H1 (cell line): ENCODE results near the gene DOCK8. TPM values are rescaled to one million over a fixed set of nuclear protein-coding genes. Genes with fewer than 3 reads are reported as not detected.

Experiments
- CTCF ChIA-PET: fragments of 300-600 bp; sonication (Branson Sonifier 250); formaldehyde crosslinking; loops from one replicate; lab custom pipeline; 2021; ENCODE audit not compliant: partially characterized antibody; lab: Charles Lee
- POLR2A ChIA-PET: fragments of 300-600 bp; sonication (Branson Sonifier 250); formaldehyde crosslinking; loops from one replicate; lab custom pipeline; 2021; ENCODE audit warnings: inconsistent platforms; ENCODE audit not compliant: partially characterized antibody; lab: Charles Lee
- DNase-seq, 2 experiments: peaks; one replicate each; pipeline versions ENCODE4 v3.0.0 to v3.0.0-alpha.2; 2010 to 2022; ENCODE audit warnings: low spot score in 2 of 2, low read depth in 1 of 2, mixed read lengths in 1 of 2
- FAIRE-seq: peaks from 2 replicates; lab custom pipeline; 2011; peaks lifted over from hg19 to GRCh38; lab: Jason Lieb, UNC
- H2AFZ ChIP-seq: 2 replicates; pipeline ENCODE4 v1.8.1; 2012; ENCODE audit warnings: low read length, inconsistent platforms
- H2AK5ac ChIP-seq: 2 replicates; pipeline ENCODE4 v1.6.1; 2013; ENCODE audit warnings: low read depth, low read length
- H2BK120ac ChIP-seq: replicated peaks from 2 replicates; pipeline ENCODE3; 2013; ENCODE audit warnings: low read depth, low read length, inconsistent platforms
- H2BK12ac ChIP-seq: 2 replicates; pipeline ENCODE4 v1.6.1; 2013; ENCODE audit warnings: low read depth, low read length
- H2BK15ac ChIP-seq: 2 replicates; pipeline ENCODE4 v1.6.1; 2013; ENCODE audit warnings: low read length
- H2BK20ac ChIP-seq: 2 replicates; pipeline ENCODE4 v1.6.1; 2013; ENCODE audit warnings: low read length
- H2BK5ac ChIP-seq: 2 replicates; pipeline ENCODE4 v1.6.1; 2013; ENCODE audit warnings: low read depth, low read length
- H3K14ac ChIP-seq: 2 replicates; pipeline ENCODE4 v1.6.1; 2013; ENCODE audit warnings: inconsistent platforms; ENCODE audit not compliant: insufficient read length
- H3K18ac ChIP-seq: 2 replicates; pipeline ENCODE4 v1.6.1; 2013; ENCODE audit warnings: low read length; ENCODE audit errors: extremely low read depth
- H3K23ac ChIP-seq: 2 replicates; pipeline ENCODE4 v1.6.1; 2013; ENCODE audit warnings: inconsistent platforms; ENCODE audit not compliant: insufficient read length
- H3K23me2 ChIP-seq: 2 replicates; pipeline ENCODE4 v1.6.1; 2013; ENCODE audit warnings: low read depth, low read length
- H3K27ac ChIP-seq: 2 replicates; pipeline ENCODE4 v1.6.1; 2011; ENCODE audit warnings: low read depth, low read length, inconsistent platforms
- H3K27me3 ChIP-seq, 4 experiments: replicated peaks in 1 of 4; 1 replicate in 1 of 4; 2 replicates in 3 of 4; pipeline versions ENCODE4 v1.6.1 to v1.8.1; 2011 to 2013; ENCODE audit warnings: low read length in 3 of 4, mild to moderate bottlenecking in 3 of 4, inconsistent platforms in 2 of 4, mixed read lengths in 2 of 4, moderate library complexity in 1 of 4; ENCODE audit not compliant: control insufficient read depth in 3 of 4, insufficient read depth in 3 of 4; ENCODE audit errors: extremely low read depth in 1 of 4
- H3K36me3 ChIP-seq, 4 experiments: 2 replicates each; pipeline versions ENCODE4 v1.6.1 to v1.8.1; 2011 to 2013; ENCODE audit warnings: mild to moderate bottlenecking in 4 of 4, low read length in 3 of 4, moderate library complexity in 2 of 4, control low read depth in 1 of 4, inconsistent platforms in 1 of 4; ENCODE audit not compliant: insufficient read depth in 4 of 4, control insufficient read depth in 2 of 4
- H3K4ac ChIP-seq: replicated peaks from 2 replicates; pipeline ENCODE3; 2013; ENCODE audit warnings: low read length, low read depth, mixed read lengths, inconsistent platforms; ENCODE audit not compliant: insufficient read length
- H3K4me1 ChIP-seq, 4 experiments: replicated peaks in 1 of 4; 1 replicate in 1 of 4; 2 replicates in 3 of 4; pipeline versions ENCODE4 v1.6.1 to v1.8.1; 2011 to 2013; ENCODE audit warnings: low read length in 3 of 4, inconsistent platforms in 2 of 4, mixed read lengths in 1 of 4; ENCODE audit not compliant: insufficient read depth in 4 of 4, control insufficient read depth in 3 of 4
- H3K4me2 ChIP-seq, 2 experiments: 2 replicates each; pipeline versions ENCODE4 v1.6.1 to v1.8.1; 2011 to 2013; ENCODE audit warnings: low read depth in 2 of 2, low read length in 2 of 2, control low read depth in 1 of 2, inconsistent platforms in 1 of 2, mild to moderate bottlenecking in 1 of 2; ENCODE audit not compliant: insufficient read depth in 1 of 2
- H3K4me3 ChIP-seq, 4 experiments: fragments of 200-600, 300-600 bp in 1 of 4; sonication (generic), shearing (Covaris generic), sonication (Bioruptor Twin) in 1 of 4; 2 replicates each; pipeline versions ENCODE4 v1.5.1 to v1.8.1; 2011 to 2016; ENCODE audit warnings: low read length in 4 of 4, low read depth in 3 of 4, control low read depth in 2 of 4, inconsistent platforms in 2 of 4, mild to moderate bottlenecking in 2 of 4, mixed read lengths in 1 of 4, moderate library complexity in 1 of 4; ENCODE audit not compliant: insufficient read depth in 2 of 4; ENCODE audit errors: extremely low read depth in 1 of 4
- H3K56ac ChIP-seq: replicated peaks from 2 replicates; pipeline ENCODE3; 2013; ENCODE audit warnings: low read depth, mild to moderate bottlenecking, mixed read lengths, low read length, inconsistent platforms; ENCODE audit not compliant: insufficient read length
- H3K79me1 ChIP-seq: 2 replicates; pipeline ENCODE4 v1.6.1; 2013; ENCODE audit warnings: low read depth, low read length, control low read depth
- H3K79me2 ChIP-seq, 2 experiments: 2 replicates each; pipeline versions ENCODE4 v1.6.1 to v1.8.1; 2012 to 2013; ENCODE audit warnings: low read length in 2 of 2, mild to moderate bottlenecking in 2 of 2, inconsistent platforms in 1 of 2; ENCODE audit not compliant: insufficient read depth in 2 of 2, control insufficient read depth in 1 of 2
- H3K9ac ChIP-seq, 4 experiments: replicated peaks in 1 of 4; 1 replicate in 1 of 4; 2 replicates in 3 of 4; pipeline versions ENCODE4 v1.6.1 to v1.8.1; 2011 to 2013; ENCODE audit warnings: low read depth in 3 of 4, low read length in 3 of 4, control low read depth in 2 of 4, mild to moderate bottlenecking in 2 of 4, moderate library complexity in 2 of 4, inconsistent platforms in 1 of 4; ENCODE audit errors: extremely low read depth in 1 of 4
- H3K9me3 ChIP-seq, 2 experiments: 2 replicates each; pipeline versions ENCODE4 v1.6.1 to v1.8.1; 2012 to 2013; ENCODE audit warnings: mild to moderate bottlenecking in 2 of 2, moderate library complexity in 2 of 2, control low read depth in 1 of 2, inconsistent platforms in 1 of 2, low read depth in 1 of 2, low read length in 1 of 2, mixed read lengths in 1 of 2; ENCODE audit not compliant: insufficient read depth in 2 of 2
- H4K20me1 ChIP-seq, 2 experiments: replicated peaks in 1 of 2; 2 replicates each; pipeline versions ENCODE3 to v1.8.1; 2011 to 2013; ENCODE audit warnings: inconsistent platforms in 2 of 2, low read length in 2 of 2, mild to moderate bottlenecking in 1 of 2; ENCODE audit not compliant: insufficient read depth in 2 of 2, control insufficient read depth in 1 of 2
- H4K5ac ChIP-seq: 2 replicates; pipeline ENCODE4 v1.6.1; 2013; ENCODE audit warnings: low read length, low read depth, mixed read lengths, inconsistent platforms; ENCODE audit not compliant: insufficient read length
- H4K8ac ChIP-seq: 2 replicates; pipeline ENCODE4 v1.8.0; 2013; ENCODE audit warnings: mild to moderate bottlenecking, moderate library complexity, low read length, inconsistent platforms; ENCODE audit not compliant: insufficient read depth; ENCODE audit errors: extremely low read depth
- H4K91ac ChIP-seq: replicated peaks from 2 replicates; pipeline ENCODE3; 2013; ENCODE audit warnings: low read length, mixed read lengths, inconsistent platforms; ENCODE audit not compliant: insufficient read length
- ASH2L ChIP-seq: fragments of 200-600, 300-600 bp; sonication (generic); IDR thresholded peaks from one replicate; pipeline ENCODE4 v1.7.1; 2017; ENCODE audit warnings: low read length
- EP300 ChIP-seq, 2 experiments: IDR thresholded peaks; 1 replicate in 1 of 2; 2 replicates in 1 of 2; pipeline ENCODE4 v1.6.1; 2011 to 2012; ENCODE audit warnings: low read depth in 2 of 2, low read length in 2 of 2, mild to moderate bottlenecking in 2 of 2, borderline replicate concordance in 1 of 2, inconsistent platforms in 1 of 2, moderate library complexity in 1 of 2
- EZH2 ChIP-seq: fragments of 200-600 bp; sonication (generic); IDR thresholded peaks from 2 replicates; pipeline ENCODE4 v1.7.1; 2012; ENCODE audit warnings: low read depth, mild to moderate bottlenecking, moderate library complexity, low read length, inconsistent platforms; ENCODE audit not compliant: severe bottlenecking
- KDM5A ChIP-seq: fragments of 200-600 bp; IDR thresholded peaks from 2 replicates; pipeline ENCODE4 v1.7.1; 2012; ENCODE audit warnings: mild to moderate bottlenecking, low read length, inconsistent platforms, mixed read lengths
- NANOG ChIP-seq: IDR thresholded peaks from 2 replicates; pipeline ENCODE4 v1.6.1; 2011; ENCODE audit warnings: low read length, low read depth, mild to moderate bottlenecking, inconsistent platforms; ENCODE audit not compliant: insufficient read depth, poor library complexity, severe bottlenecking
- PHF8 ChIP-seq: fragments of 200-600 bp; sonication (generic); conservative IDR thresholded peaks from 2 replicates; pipeline ENCODE4 v1.7.1; 2012; ENCODE audit warnings: low read depth, mild to moderate bottlenecking, inconsistent platforms, low read length, moderate library complexity
- RNF2 ChIP-seq: fragments of 200-900, 300-1000 bp; sonication (generic); IDR thresholded peaks from 2 replicates; pipeline ENCODE4 v1.7.1; 2016; ENCODE audit warnings: borderline replicate concordance, low read depth, mild to moderate bottlenecking, antibody characterized with exemption, low read length; ENCODE audit not compliant: poor library complexity, severe bottlenecking; ENCODE audit errors: missing control alignments
- SAP30 ChIP-seq: fragments of 300-600 bp; sonication (generic); IDR thresholded peaks from 2 replicates; pipeline ENCODE4 v1.7.1; 2012; ENCODE audit warnings: low read length, moderate library complexity, mild to moderate bottlenecking, inconsistent platforms; ENCODE audit not compliant: insufficient read depth, insufficient replicate concordance
- SP4 ChIP-seq: IDR thresholded peaks from 2 replicates; pipeline ENCODE4 v1.6.1; 2012; ENCODE audit warnings: low read length, inconsistent platforms
- TAF1 ChIP-seq: IDR thresholded peaks from 2 replicates; pipeline ENCODE4 v1.6.1; 2011; ENCODE audit warnings: mild to moderate bottlenecking, low read depth, low read length
- WGBS, 2 experiments: shearing (Covaris generic) in 1 of 2; methylation state at CpG; one replicate each; pipeline versions ENCODE4 v1.1.6 to v1.1.7; 2013 to 2015; ENCODE audit warnings: low lambda C conversion rate in 2 of 2, mixed read lengths in 2 of 2, inconsistent platforms in 1 of 2, low coverage in 1 of 2, missing lambda C conversion rate in 1 of 2; ENCODE audit not compliant: insufficient replicate concordance in 2 of 2, insufficient coverage in 1 of 2, insufficient read length in 1 of 2; ENCODE audit errors: extremely low coverage in 1 of 2, missing lambda C conversion rate in 1 of 2; 5-methylcytosine and 5-hydroxymethylcytosine counted together
- polyA plus RNA-seq, 7 experiments: library from polyadenylated mRNA; depleted of rRNA in 3 of 7; stranded (reverse) in 5 of 7; unstranded in 2 of 7; fragments of >200 nt in 5 of 7; fragments of 200-250 nt in 2 of 7; gene quantifications; 1 replicate in 5 of 7; 2 replicates in 1 of 7; 4 replicates in 1 of 7; pipeline versions ENCODE4 v1.2.1 to v1.2.3, GENCODE V29; 2011 to 2013; ENCODE audit warnings: missing spikeins in 2 of 7, mixed read lengths in 2 of 7
- total RNA-seq: library from RNA; stranded (reverse); fragmentation: NEBNext Ultra II Directional; extraction: Animal tissue kit (Norgen Biotek cat#: 25700); gene quantifications from 2 replicates; pipeline ENCODE4 v1.2.1, GENCODE V29; 2021
- TF ChIP-seq, protein P1 (sequence below), 3 experiments: IDR thresholded peaks; 1 replicate in 2 of 3; 2 replicates in 1 of 3; pipeline versions ENCODE4 v1.5.1 to v1.6.1; 2011; ENCODE audit warnings: low read length in 3 of 3, mild to moderate bottlenecking in 3 of 3, inconsistent platforms in 2 of 3, low read depth in 1 of 3, moderate library complexity in 1 of 3; ENCODE audit not compliant: insufficient read depth in 1 of 3; ENCODE audit errors: control extremely low read depth in 1 of 3

Gene DOCK8
- total and polyA plus RNA-seq, 2 of the 8 experiments (the other 6 are each of a cell fraction or from before 2014, with no cell fraction given) = 0.57 to 2.0 TPM

DNA sequence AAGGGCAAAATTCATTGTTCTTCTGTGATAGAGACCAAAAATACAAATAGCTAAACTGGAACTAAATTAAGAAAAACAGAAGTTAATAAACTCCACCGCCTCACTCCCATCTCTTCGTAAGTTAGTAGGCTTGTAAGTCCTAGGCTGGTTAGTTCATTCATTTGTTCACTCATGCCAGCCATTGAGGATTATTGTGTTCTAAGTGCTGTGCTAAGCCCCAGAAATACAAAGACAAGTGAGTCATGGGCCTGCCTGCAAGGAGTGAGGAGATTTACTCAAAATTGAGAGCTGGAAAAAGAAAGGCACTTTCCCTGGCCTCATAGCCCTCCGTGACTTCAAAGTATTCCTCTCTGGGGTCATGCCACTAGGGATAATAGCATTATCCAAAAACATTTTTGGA is 8.5 kb downstream of the DOCK8 start:
- Histone ChIP-seq H3K27me3 (no peaks in the 10 kb centered on the region), H2BK15ac (no peak overlapping the region), H3K79me1 (no peaks in the 10 kb centered on the region), H3K4me3 (no peak overlapping the region), H3K4me1 (no peaks in the 10 kb centered on the region), H4K5ac (no peak overlapping the region), H2BK5ac (no peak overlapping the region), H3K4me2 (no peak overlapping the region), H3K23me2 (no peaks in the 10 kb centered on the region), H3K36me3 (no peaks in the 10 kb centered on the region), H3K14ac (no peak overlapping the region), H2AK5ac (no peak overlapping the region), H4K20me1 (no peaks in the 10 kb centered on the region), H2AFZ (no peak overlapping the region), H3K56ac (no peak overlapping the region), H3K4ac (no peak overlapping the region), H3K79me2 (no peaks in the 10 kb centered on the region), H2BK120ac (no peak overlapping the region), H3K9ac (no peak overlapping the region), H3K18ac (no peak overlapping the region), H2BK20ac (no peak overlapping the region), H3K27ac (no peak overlapping the region), H3K23ac (no peak overlapping the region), H4K8ac (no peak overlapping the region), H2BK12ac (no peak overlapping the region), H3K9me3 (no peaks in the 10 kb centered on the region), H4K91ac (no peak overlapping the region)
- 87% methylated on average over 3 of the region's 3 CpGs; no CpG with 5 or more reads in 1 of the 2 experiments for WGBS, 2 experiments
- ChIA-PET POLR2A (interaction anchor here (0.9 to 2.1 kb wide), 2 partner anchors 9 to 281 kb away, joined by 3 to 5 read pairs; partner anchors contain the start of genes DOCK8 and KANK1), CTCF (no interaction called here)
- no peak for DNase-seq
- no peak for FAIRE-seq
- TF ChIP-seq KDM5A (no peak), TAF1 (no peak), SAP30 (no peak), SP4 (no peak), RNF2 (no peak), NANOG (no peak), EP300 (IDR thresholded peaks at IDR 0.05; ENCODE audit: borderline replicate concordance in 1 of 2, low read depth in 2 of 2, low read length in 2 of 2) (no peak), ASH2L (no peak), EZH2 (no peak), PHF8 (no peak)
- TF ChIP-seq, protein P1, sequence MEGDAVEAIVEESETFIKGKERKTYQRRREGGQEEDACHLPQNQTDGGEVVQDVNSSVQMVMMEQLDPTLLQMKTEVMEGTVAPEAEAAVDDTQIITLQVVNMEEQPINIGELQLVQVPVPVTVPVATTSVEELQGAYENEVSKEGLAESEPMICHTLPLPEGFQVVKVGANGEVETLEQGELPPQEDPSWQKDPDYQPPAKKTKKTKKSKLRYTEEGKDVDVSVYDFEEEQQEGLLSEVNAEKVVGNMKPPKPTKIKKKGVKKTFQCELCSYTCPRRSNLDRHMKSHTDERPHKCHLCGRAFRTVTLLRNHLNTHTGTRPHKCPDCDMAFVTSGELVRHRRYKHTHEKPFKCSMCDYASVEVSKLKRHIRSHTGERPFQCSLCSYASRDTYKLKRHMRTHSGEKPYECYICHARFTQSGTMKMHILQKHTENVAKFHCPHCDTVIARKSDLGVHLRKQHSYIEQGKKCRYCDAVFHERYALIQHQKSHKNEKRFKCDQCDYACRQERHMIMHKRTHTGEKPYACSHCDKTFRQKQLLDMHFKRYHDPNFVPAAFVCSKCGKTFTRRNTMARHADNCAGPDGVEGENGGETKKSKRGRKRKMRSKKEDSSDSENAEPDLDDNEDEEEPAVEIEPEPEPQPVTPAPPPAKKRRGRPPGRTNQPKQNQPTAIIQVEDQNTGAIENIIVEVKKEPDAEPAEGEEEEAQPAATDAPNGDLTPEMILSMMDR (IDR thresholded peaks at IDR 0.05; ENCODE audit: control extremely low read depth in 1 of 3, insufficient read depth in 1 of 3, low read depth in 1 of 3, low read length in 3 of 3) = no peak
